GM12872 (cell line): ENCODE results near the gene PCSK2.

Experiments
- CTCF ChIP-seq: IDR thresholded peaks from 3 replicates; pipeline ENCODE4 v1.5.1; 2011; ENCODE audit warnings: low read depth, mild to moderate bottlenecking, low read length, moderate library complexity; ENCODE audit not compliant: insufficient read depth

PCSK2 gene

GRCh38 chr20:17418737-17419136, 191.9 kb downstream of the PCSK2 start:
- TF ChIP-seq CTCF, result no peak

- no peak for TF ChIP-seq CTCF
These were observed 192.7 kb downstream of the PCSK2 start for GRCh38 chr20:17419479-17420041.

GRCh38 chr20:17421493-17421892, 194.7 kb downstream of the PCSK2 start:
- no peak for TF ChIP-seq CTCF

GRCh38 chr20:17423782-17424181, 196.9 kb downstream of the PCSK2 start:
- no peak for TF ChIP-seq CTCF

GRCh38 chr20:17427638-17428037, 200.8 kb downstream of the PCSK2 start:
- no peak for TF ChIP-seq CTCF

GRCh38 chr20:17430125-17430950, 203.5 kb downstream of the PCSK2 start:
- no peak for TF ChIP-seq CTCF

GRCh38 chr20:17431621-17432364, 205.0 kb downstream of the PCSK2 start:
- peak; percentile 83 for TF ChIP-seq CTCF
